ENCODE data around the gene LMX1B.

DNA sequence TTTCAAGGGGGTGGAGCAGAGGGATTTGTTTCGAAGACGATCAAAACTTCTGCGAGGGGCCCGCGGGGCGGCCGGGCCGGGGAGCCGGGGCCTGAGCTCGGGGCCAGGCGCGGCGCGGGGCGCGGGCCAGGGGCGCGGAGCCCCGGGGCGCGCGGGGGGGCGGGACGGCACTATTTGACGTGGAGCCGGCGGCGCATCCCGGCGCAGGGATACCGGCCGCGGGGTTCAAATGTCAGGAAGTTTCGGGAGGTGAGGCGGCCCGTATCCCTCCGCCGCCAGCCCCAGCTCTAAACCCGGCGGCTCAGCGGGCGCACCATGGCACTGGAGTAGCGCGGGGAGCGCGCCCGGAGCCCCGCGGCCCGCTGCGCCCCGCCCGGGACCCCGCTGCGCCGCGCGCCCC is at the start of gene LMX1B:
- TF ChIP-seq, protein P1, sequence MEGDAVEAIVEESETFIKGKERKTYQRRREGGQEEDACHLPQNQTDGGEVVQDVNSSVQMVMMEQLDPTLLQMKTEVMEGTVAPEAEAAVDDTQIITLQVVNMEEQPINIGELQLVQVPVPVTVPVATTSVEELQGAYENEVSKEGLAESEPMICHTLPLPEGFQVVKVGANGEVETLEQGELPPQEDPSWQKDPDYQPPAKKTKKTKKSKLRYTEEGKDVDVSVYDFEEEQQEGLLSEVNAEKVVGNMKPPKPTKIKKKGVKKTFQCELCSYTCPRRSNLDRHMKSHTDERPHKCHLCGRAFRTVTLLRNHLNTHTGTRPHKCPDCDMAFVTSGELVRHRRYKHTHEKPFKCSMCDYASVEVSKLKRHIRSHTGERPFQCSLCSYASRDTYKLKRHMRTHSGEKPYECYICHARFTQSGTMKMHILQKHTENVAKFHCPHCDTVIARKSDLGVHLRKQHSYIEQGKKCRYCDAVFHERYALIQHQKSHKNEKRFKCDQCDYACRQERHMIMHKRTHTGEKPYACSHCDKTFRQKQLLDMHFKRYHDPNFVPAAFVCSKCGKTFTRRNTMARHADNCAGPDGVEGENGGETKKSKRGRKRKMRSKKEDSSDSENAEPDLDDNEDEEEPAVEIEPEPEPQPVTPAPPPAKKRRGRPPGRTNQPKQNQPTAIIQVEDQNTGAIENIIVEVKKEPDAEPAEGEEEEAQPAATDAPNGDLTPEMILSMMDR (IDR thresholded peaks at IDR 0.05; ENCODE audit: poor library complexity, severe bottlenecking), result no peak
- TF ChIP-seq, protein P2, sequence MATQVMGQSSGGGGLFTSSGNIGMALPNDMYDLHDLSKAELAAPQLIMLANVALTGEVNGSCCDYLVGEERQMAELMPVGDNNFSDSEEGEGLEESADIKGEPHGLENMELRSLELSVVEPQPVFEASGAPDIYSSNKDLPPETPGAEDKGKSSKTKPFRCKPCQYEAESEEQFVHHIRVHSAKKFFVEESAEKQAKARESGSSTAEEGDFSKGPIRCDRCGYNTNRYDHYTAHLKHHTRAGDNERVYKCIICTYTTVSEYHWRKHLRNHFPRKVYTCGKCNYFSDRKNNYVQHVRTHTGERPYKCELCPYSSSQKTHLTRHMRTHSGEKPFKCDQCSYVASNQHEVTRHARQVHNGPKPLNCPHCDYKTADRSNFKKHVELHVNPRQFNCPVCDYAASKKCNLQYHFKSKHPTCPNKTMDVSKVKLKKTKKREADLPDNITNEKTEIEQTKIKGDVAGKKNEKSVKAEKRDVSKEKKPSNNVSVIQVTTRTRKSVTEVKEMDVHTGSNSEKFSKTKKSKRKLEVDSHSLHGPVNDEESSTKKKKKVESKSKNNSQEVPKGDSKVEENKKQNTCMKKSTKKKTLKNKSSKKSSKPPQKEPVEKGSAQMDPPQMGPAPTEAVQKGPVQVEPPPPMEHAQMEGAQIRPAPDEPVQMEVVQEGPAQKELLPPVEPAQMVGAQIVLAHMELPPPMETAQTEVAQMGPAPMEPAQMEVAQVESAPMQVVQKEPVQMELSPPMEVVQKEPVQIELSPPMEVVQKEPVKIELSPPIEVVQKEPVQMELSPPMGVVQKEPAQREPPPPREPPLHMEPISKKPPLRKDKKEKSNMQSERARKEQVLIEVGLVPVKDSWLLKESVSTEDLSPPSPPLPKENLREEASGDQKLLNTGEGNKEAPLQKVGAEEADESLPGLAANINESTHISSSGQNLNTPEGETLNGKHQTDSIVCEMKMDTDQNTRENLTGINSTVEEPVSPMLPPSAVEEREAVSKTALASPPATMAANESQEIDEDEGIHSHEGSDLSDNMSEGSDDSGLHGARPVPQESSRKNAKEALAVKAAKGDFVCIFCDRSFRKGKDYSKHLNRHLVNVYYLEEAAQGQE (IDR thresholded peaks at IDR 0.05; ENCODE audit: borderline replicate concordance), result no peak

All from neural cell (in vitro differentiated cells).